Gastroesophageal sphincter (tissue), 3 donors: Measurements from ENCODE around the gene RNF213.

Experiments
- CTCF ChIP-seq, 4 experiments: fragments of 200-600 bp in 2 of 4; fragments of 450-650 bp in 2 of 4; sonication (generic) in 1 of 4; IDR thresholded peaks; one replicate each; pipeline ENCODE4 v1.5.1; 2017 to 2019; ENCODE audit warnings: antibody characterized with exemption in 4 of 4, mild to moderate bottlenecking in 2 of 4, moderate library complexity in 2 of 4
- EP300 ChIP-seq: sonication (generic); formaldehyde crosslinking; IDR thresholded peaks from one replicate; pipeline ENCODE4 v1.6.1; 2017; ENCODE audit warnings: antibody characterized with exemption, mild to moderate bottlenecking
- POLR2AphosphoS5 ChIP-seq: sonication (generic); formaldehyde crosslinking; IDR thresholded peaks from one replicate; pipeline ENCODE4 v1.6.1; 2017; ENCODE audit warnings: antibody characterized with exemption

DNA sequence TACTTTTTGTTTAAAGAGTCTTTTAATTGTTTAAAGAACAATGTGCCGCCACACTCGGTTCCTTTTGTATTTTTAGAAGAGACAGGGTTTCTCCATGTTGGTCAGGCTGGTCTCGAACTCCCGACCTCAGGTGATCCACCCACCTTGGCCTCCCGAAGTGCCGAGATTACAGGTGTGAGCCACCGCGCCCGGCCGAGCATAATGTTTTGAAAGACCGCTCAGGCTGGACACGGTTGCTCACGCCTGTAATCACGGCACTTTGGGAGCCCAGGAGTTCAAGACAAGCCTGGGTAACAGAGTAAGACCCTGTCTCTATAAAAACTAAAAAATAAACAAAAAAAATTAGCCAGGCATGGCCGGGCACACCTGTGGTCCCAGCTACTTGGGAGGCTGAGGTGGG is 59.8 kb downstream of the RNF213 start:
- TF ChIP-seq POLR2AphosphoS5 (no peak), EP300 (no peak), CTCF (IDR thresholded peaks at IDR 0.05) (no peak)
